ENCODE measurements around the gene PTGIS. TPM values are rescaled to one million over a fixed set of nuclear protein-coding genes. Genes with fewer than 3 reads are reported as not detected.
A peak's percentile ranks its signal among the peaks of the same experiment; 100 is the strongest.

PTGIS gene
- polyA plus RNA-seq, 1 donor = 22.2 TPM

GRCh38 chr20:49529470-49529869 is 38.5 kb downstream of the PTGIS start:
- DNase-seq (ENCODE audit: low read depth) = no peak

GRCh38 chr20:49526568-49526967 is 41.4 kb downstream of the PTGIS start:
- DNase-seq (ENCODE audit: low read depth) = no peak

GRCh38 chr20:49526056-49526455 is 41.9 kb downstream of the PTGIS start:
- no peak for DNase-seq (ENCODE audit: low read depth)

- DNase-seq (ENCODE audit: low read depth) = no peak
Observed at GRCh38 chr20:49523767-49524360, 44.1 kb downstream of the PTGIS start.

- no peak for DNase-seq (ENCODE audit: low read depth)
Observed at GRCh38 chr20:49521356-49521755, 46.6 kb downstream of the PTGIS start.

- no peak for DNase-seq (ENCODE audit: low read depth)
Observed at GRCh38 chr20:49519777-49520359, 48.1 kb downstream of the PTGIS start.

- no peak for DNase-seq (ENCODE audit: low read depth)
Observed at GRCh38 chr20:49519212-49519712, 48.7 kb downstream of the PTGIS start.

- DNase-seq (ENCODE audit: low read depth) = no peak
Observed at GRCh38 chr20:49518576-49518975, 49.4 kb downstream of the PTGIS start.

- DNase-seq (ENCODE audit: low read depth) = no peak
Observed at GRCh38 chr20:49517805-49518100, 50.2 kb downstream of the PTGIS start.

- DNase-seq (ENCODE audit: low read depth) = no peak
Observed at GRCh38 chr20:49516916-49517804, 50.8 kb downstream of the PTGIS start.

GRCh38 chr20:49515586-49515985 is 52.4 kb downstream of the PTGIS start:
- DNase-seq (ENCODE audit: low read depth) = no peak

GRCh38 chr20:49513517-49513916 is 54.4 kb downstream of the PTGIS start:
- no peak for DNase-seq (ENCODE audit: low read depth)

GRCh38 chr20:49513009-49513408 is 54.9 kb downstream of the PTGIS start:
- DNase-seq (ENCODE audit: low read depth) = no peak

GRCh38 chr20:49511788-49512525 is 56.0 kb downstream of the PTGIS start:
- no peak for DNase-seq (ENCODE audit: low read depth)

- peak; percentile 49 for DNase-seq (ENCODE audit: low read depth)
Observed at GRCh38 chr20:49510562-49511122, 57.3 kb downstream of the PTGIS start.

GRCh38 chr20:49508435-49509199 is 59.3 kb downstream of the PTGIS start:
- no peak for DNase-seq (ENCODE audit: low read depth)

- DNase-seq (ENCODE audit: low read depth) = no peak
Observed at GRCh38 chr20:49507741-49508434, 60.0 kb downstream of the PTGIS start.

- no peak for DNase-seq (ENCODE audit: low read depth)
Observed at GRCh38 chr20:49505518-49505917, 62.4 kb downstream of the PTGIS start.

- DNase-seq (ENCODE audit: low read depth) = no peak
Observed at GRCh38 chr20:49503176-49503575, 64.8 kb downstream of the PTGIS start.

- DNase-seq (ENCODE audit: low read depth) = no peak
Observed at GRCh38 chr20:49501917-49502316, 66.0 kb downstream of the PTGIS start.

GRCh38 chr20:49497398-49497669 is 70.6 kb downstream of the PTGIS start:
- no peak for DNase-seq (ENCODE audit: low read depth)
